IMR-90 (cell line): ENCODE results near the gene GFRA3. TPM values are rescaled to one million over a fixed set of nuclear protein-coding genes. Genes with fewer than 3 reads are reported as not detected.

ENCODE experiments used
- ATAC-seq: fragments of 200-7000 bp; cut with Tn5 transposase; 2 replicates; pipeline ENCODE4 v1.9.1; 2020; ENCODE audit warnings: low read depth, mild to moderate bottlenecking, moderate library complexity
- BruUV-seq: library from RNA; stranded (reverse); fragments of 400-500 nt; replicated peaks from 2 replicates; lab custom pipeline; 2021; lab: Mats Ljungman, UMichigan
- CTCF ChIA-PET: fragments of 300-600 bp; formaldehyde crosslinking; extraction: SDS; loops from one replicate; lab custom pipeline; 2021; ENCODE audit warnings: antibody characterized with exemption; lab: Yijun Ruan, JAX
- POLR2A ChIA-PET: fragments of 300-600 bp; sonication (Branson Sonifier 250); formaldehyde crosslinking; loops from one replicate; lab custom pipeline; 2022; ENCODE audit warnings: antibody characterized with exemption; ENCODE audit not compliant: unreplicated experiment; lab: Charles Lee
- DNase-seq: peaks from one replicate; pipeline ENCODE4 v3.0.0; 2013
- H2AFZ ChIP-seq: replicated peaks from 2 replicates; pipeline ENCODE3; 2013; ENCODE audit warnings: low read length, mild to moderate bottlenecking; ENCODE audit not compliant: poor library complexity
- H2AK5ac ChIP-seq: 2 replicates; pipeline ENCODE4 v1.6.1; 2013; ENCODE audit warnings: low read depth, low read length, inconsistent platforms
- H2AK9ac ChIP-seq: replicated peaks from 2 replicates; pipeline ENCODE3; 2013; ENCODE audit warnings: mild to moderate bottlenecking, low read depth, low read length, moderate library complexity; ENCODE audit not compliant: poor library complexity
- H2BK120ac ChIP-seq: 2 replicates; pipeline ENCODE4 v1.6.1; 2013; ENCODE audit warnings: low read depth, low read length, inconsistent platforms
- H2BK15ac ChIP-seq: 3 replicates; pipeline ENCODE4 v1.6.1; 2013; ENCODE audit warnings: low read depth, low read length, inconsistent platforms
- H2BK20ac ChIP-seq: 2 replicates; pipeline ENCODE4 v1.6.1; 2013; ENCODE audit warnings: low read depth, mild to moderate bottlenecking, inconsistent platforms, low read length, moderate library complexity
- H2BK5ac ChIP-seq: 2 replicates; pipeline ENCODE4 v1.6.1; 2013; ENCODE audit warnings: mild to moderate bottlenecking, low read depth, low read length, inconsistent platforms; ENCODE audit not compliant: poor library complexity, severe bottlenecking
- H3K14ac ChIP-seq: replicated peaks from 2 replicates; pipeline ENCODE4 v1.6.1; 2013; ENCODE audit warnings: low read depth, low read length, inconsistent platforms
- H3K18ac ChIP-seq: 2 replicates; pipeline ENCODE4 v1.6.1; 2013; ENCODE audit warnings: low read depth, low read length, control low read depth
- H3K23ac ChIP-seq: 2 replicates; pipeline ENCODE4 v1.6.1; 2013; ENCODE audit warnings: low read depth, low read length, inconsistent platforms
- H3K27ac ChIP-seq: 2 replicates; pipeline ENCODE4 v1.5.1; 2013; ENCODE audit warnings: mild to moderate bottlenecking, control low read depth, low read length; ENCODE audit not compliant: insufficient read depth
- H3K27me3 ChIP-seq: 2 replicates; pipeline ENCODE4 v1.6.1; 2013; ENCODE audit warnings: low read length; ENCODE audit not compliant: control insufficient read depth, insufficient read depth
- H3K36me3 ChIP-seq: 2 replicates; pipeline ENCODE4 v1.6.1; 2013; ENCODE audit warnings: low read length, mixed read lengths; ENCODE audit not compliant: control insufficient read depth, insufficient read depth
- H3K4ac ChIP-seq: 2 replicates; pipeline ENCODE4 v1.6.1; 2013; ENCODE audit warnings: low read depth, low read length, inconsistent platforms
- H3K4me1 ChIP-seq: 2 replicates; pipeline ENCODE4 v1.6.1; 2013; ENCODE audit warnings: low read length, mixed read lengths; ENCODE audit not compliant: control insufficient read depth, insufficient read depth
- H3K4me2 ChIP-seq: 2 replicates; pipeline ENCODE4 v1.6.1; 2013; ENCODE audit warnings: low read depth, mild to moderate bottlenecking, control low read depth, low read length, moderate library complexity
- H3K4me3 ChIP-seq: 2 replicates; pipeline ENCODE4 v1.5.1; 2013; ENCODE audit warnings: low read depth, mild to moderate bottlenecking, control low read depth, low read length, moderate library complexity; ENCODE audit not compliant: insufficient read depth
- H3K56ac ChIP-seq: 2 replicates; pipeline ENCODE4 v1.6.1; 2013; ENCODE audit warnings: low read length, inconsistent platforms; ENCODE audit not compliant: insufficient read depth; ENCODE audit errors: extremely low read depth
- H3K79me1 ChIP-seq, 2 experiments: 2 replicates each; pipeline ENCODE4 v1.6.1; 2013; ENCODE audit warnings: low read length in 2 of 2, inconsistent platforms in 1 of 2, low read depth in 1 of 2
- H3K9ac ChIP-seq: 2 replicates; pipeline ENCODE4 v1.6.1; 2013; ENCODE audit warnings: low read depth, low read length, control low read depth
- H3K9me1 ChIP-seq: 2 replicates; pipeline ENCODE4 v1.6.1; 2013; ENCODE audit warnings: low read length, inconsistent platforms; ENCODE audit not compliant: insufficient read depth
- H3K9me3 ChIP-seq: 2 replicates; pipeline ENCODE4 v1.6.1; 2013; ENCODE audit warnings: low read length; ENCODE audit not compliant: control insufficient read depth, insufficient read depth
- H4K20me1 ChIP-seq: 2 replicates; pipeline ENCODE4 v1.6.1; 2013; ENCODE audit warnings: low read length, inconsistent platforms; ENCODE audit not compliant: insufficient read depth
- H4K5ac ChIP-seq: 2 replicates; pipeline ENCODE4 v1.6.1; 2013; ENCODE audit warnings: mild to moderate bottlenecking, low read depth, low read length, control low read depth
- H4K8ac ChIP-seq, 2 experiments: 2 replicates each; pipeline ENCODE4 v1.6.1; 2013; ENCODE audit warnings: low read depth in 2 of 2, low read length in 2 of 2, control low read depth in 1 of 2, inconsistent platforms in 1 of 2
- H4K91ac ChIP-seq: 2 replicates; pipeline ENCODE4 v1.6.1; 2013; ENCODE audit warnings: low read depth, low read length, inconsistent platforms; ENCODE audit not compliant: insufficient read depth
- CEBPB ChIP-seq: IDR thresholded peaks from 2 replicates; pipeline ENCODE4 v1.6.1; 2012; ENCODE audit warnings: low read depth, low read length, improper control_type of control experiment
- MAFK ChIP-seq: IDR thresholded peaks from 2 replicates; pipeline ENCODE4 v1.6.1; 2012; ENCODE audit warnings: low read depth, low read length, improper control_type of control experiment
- NFE2L2 ChIP-seq: fragments of 150-350 bp; IDR thresholded peaks from 2 replicates; pipeline ENCODE4 v1.6.1; 2016; ENCODE audit warnings: low read depth, mild to moderate bottlenecking, low read length
- POLR2A ChIP-seq: IDR thresholded peaks from 2 replicates; pipeline ENCODE4 v1.6.1; 2012; ENCODE audit warnings: mild to moderate bottlenecking, low read depth, low read length
- RAD21 ChIP-seq: IDR thresholded peaks from 2 replicates; pipeline ENCODE4 v1.6.1; 2012; ENCODE audit warnings: low read length, improper control_type of control experiment
- RFX5 ChIP-seq: IDR thresholded peaks from 2 replicates; pipeline ENCODE4 v1.8.0; 2012; ENCODE audit warnings: low read depth, mild to moderate bottlenecking, low read length, moderate library complexity
- WGBS, 2 experiments: methylation state at CpG; one replicate each; pipeline versions ENCODE4 v1.1.5 to v1.1.7; 2013; ENCODE audit warnings: missing lambda C conversion rate in 2 of 2; ENCODE audit not compliant: insufficient read length in 1 of 2; ENCODE audit errors: extremely low coverage in 2 of 2; 5-methylcytosine and 5-hydroxymethylcytosine counted together
- dilution Hi-C: fragments of 300-500 bp; cut with HindIII; formaldehyde crosslinking; loops from one replicate; pipeline ENCODE4 v1.14.3; 2018; ENCODE audit warnings: low sequenced_read_pairs; ENCODE audit not compliant: unreplicated experiment
- in situ Hi-C: fragments of 300-500 bp; cut with MboI; formaldehyde crosslinking; loops from 3 replicates; pipeline ENCODE4 v1.14.3; 2019; ENCODE audit warnings: low sequenced_read_pairs, inconsistent platforms, mixed read lengths
- intact Hi-C: fragments of 100-400 bp; cut with micrococcal nuclease; formaldehyde crosslinking; loops from 2 replicates; pipeline ENCODE4 v1.10.0; 2022
- polyA plus RNA-seq, 3 experiments: library from polyadenylated mRNA; depleted of rRNA; stranded (reverse); fragments of >200 nt; gene quantifications; 2 replicates each; pipeline ENCODE4 v1.2.3, GENCODE V29; 2012; ENCODE audit warnings: low replicate concordance in 1 of 3
- total RNA-seq: library from RNA; depleted of rRNA; stranded (reverse); fragments of >200 nt; gene quantifications from 2 replicates; pipeline ENCODE4 v1.2.3, GENCODE V29; 2012
- TF ChIP-seq, protein P1 (sequence below): fragments of 150-350 bp; IDR thresholded peaks from 2 replicates; pipeline ENCODE4 v1.6.1; 2017; ENCODE audit warnings: mild to moderate bottlenecking, antibody characterized with exemption, low read length, low read depth

The GFRA3 gene
- total and polyA plus RNA-seq, 2 of the 4 experiments (the other 2 are of a cell fraction): not detected

DNA sequence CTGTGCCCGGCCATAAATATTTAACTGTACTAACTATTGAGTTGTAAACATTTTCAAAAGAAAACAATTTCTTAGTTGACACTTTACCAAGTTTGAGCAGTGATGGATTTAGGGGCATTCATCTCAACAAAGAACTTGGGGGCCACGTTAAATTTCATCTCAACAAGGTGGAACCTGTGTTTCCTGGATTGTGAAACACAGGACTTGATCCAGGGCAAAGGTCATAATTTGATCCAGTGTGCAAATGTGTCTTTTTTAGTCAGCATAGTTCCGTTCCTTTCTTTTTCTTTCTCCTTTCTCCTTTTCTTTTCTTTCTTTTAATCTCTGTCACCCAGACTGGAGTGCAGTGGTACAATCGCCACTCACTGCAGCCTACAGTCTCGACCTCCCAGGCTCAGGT is 3.1 kb downstream of the GFRA3 start:
- H2BK120ac ChIP-seq: no peak overlapping the region
- H3K18ac ChIP-seq: no peak overlapping the region
- no peak overlapping the region for H3K9ac ChIP-seq
- H3K56ac ChIP-seq: no peak overlapping the region
- no peak overlapping the region for H2BK5ac ChIP-seq
- H3K79me1 ChIP-seq: no peaks in the 10 kb centered on the region
- TF ChIP-seq, protein P1, sequence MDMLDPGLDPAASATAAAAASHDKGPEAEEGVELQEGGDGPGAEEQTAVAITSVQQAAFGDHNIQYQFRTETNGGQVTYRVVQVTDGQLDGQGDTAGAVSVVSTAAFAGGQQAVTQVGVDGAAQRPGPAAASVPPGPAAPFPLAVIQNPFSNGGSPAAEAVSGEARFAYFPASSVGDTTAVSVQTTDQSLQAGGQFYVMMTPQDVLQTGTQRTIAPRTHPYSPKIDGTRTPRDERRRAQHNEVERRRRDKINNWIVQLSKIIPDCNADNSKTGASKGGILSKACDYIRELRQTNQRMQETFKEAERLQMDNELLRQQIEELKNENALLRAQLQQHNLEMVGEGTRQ: no peak
- TF ChIP-seq CEBPB (no peak), RAD21 (no peak), POLR2A (no peak), MAFK (no peak), NFE2L2 (no peak), RFX5 (no peak)
- ChIA-PET POLR2A (no interaction called here), CTCF (no interaction called here)
- H3K27me3 ChIP-seq: peaks cover 32% of the 10 kb centered on the region
- no peak overlapping the region for H2AFZ ChIP-seq
- no peak overlapping the region for H4K5ac ChIP-seq
- no peak overlapping the region for H4K91ac ChIP-seq
- H3K27ac ChIP-seq: no peak overlapping the region
- no TSS peak for BruUV-seq
- H3K4ac ChIP-seq: no peak overlapping the region
- no peaks in the 10 kb centered on the region; the same call in 1 of the 2 replicates for H3K4me1 ChIP-seq
- in situ Hi-C loops (no loop called here), intact Hi-C loops (no loop called here), dilution Hi-C loops (no loop called here)
- no peak overlapping the region for H3K4me2 ChIP-seq
- no peak overlapping the region for H2BK15ac ChIP-seq
- H3K23ac ChIP-seq: no peak overlapping the region
- DNase-seq: no peak
- no peak for ATAC-seq
- H3K9me3 ChIP-seq: no peaks in the 10 kb centered on the region
- no peak overlapping the region for H2BK20ac ChIP-seq
- H3K9me1 ChIP-seq: no peaks in the 10 kb centered on the region
- no peaks in the 10 kb centered on the region for H4K20me1 ChIP-seq
- no peak overlapping the region for H3K14ac ChIP-seq
- H2AK9ac ChIP-seq: no peak overlapping the region
- H4K8ac ChIP-seq: no peak overlapping the region
- no peak overlapping the region for H2AK5ac ChIP-seq
- no peaks in the 10 kb centered on the region for H3K36me3 ChIP-seq
- H3K4me3 ChIP-seq: no peak overlapping the region
- no CpG with 5 or more reads among the region's 5 CpGs for WGBS, 2 experiments
